Transverse colon (tissue), 4 donors: ENCODE data around the gene ZMYM4. TPM values are rescaled to one million over a fixed set of nuclear protein-coding genes. Genes with fewer than 3 reads are reported as not detected.

Experiments used
- DNase-seq: peaks from one replicate; pipeline ENCODE4 v3.0.0-alpha.2; 2019
- H3K27ac ChIP-seq, 4 donors: fragments of 200-600 bp; sonication (generic); 2 replicates each; pipeline ENCODE4 v1.5.1; 2016 to 2018; ENCODE audit warnings: inconsistent platforms in 4 of 4
- H3K27me3 ChIP-seq: fragments of 200-600 bp; sonication (generic); 2 replicates; pipeline ENCODE4 v1.5.1; 2017; ENCODE audit warnings: inconsistent platforms
- H3K36me3 ChIP-seq, 4 donors: fragments of 200-600 bp; sonication (generic); 2 replicates each; pipeline ENCODE4 v1.5.1; 2017 to 2019; ENCODE audit warnings: inconsistent platforms in 4 of 4
- H3K4me1 ChIP-seq, 4 donors: fragments of 200-600 bp; sonication (generic); 2 replicates each; pipeline ENCODE4 v1.5.1; 2017 to 2020; ENCODE audit warnings: inconsistent platforms in 4 of 4
- H3K4me3 ChIP-seq, 4 donors: fragments of 200-600 bp; sonication (generic); 1 replicate in 1 of 4; 2 replicates in 3 of 4; pipeline versions ENCODE4 v1.5.1 to v1.6.1; 2017 to 2019; ENCODE audit warnings: inconsistent platforms in 4 of 4
- H3K9me3 ChIP-seq, 2 donors: fragments of 200-600 bp; sonication (generic); 2 replicates each; pipeline ENCODE4 v1.5.1; 2017 to 2019; ENCODE audit warnings: inconsistent platforms in 2 of 2
- EP300 ChIP-seq: sonication (generic); formaldehyde crosslinking; IDR thresholded peaks from one replicate; pipeline ENCODE4 v1.6.1; 2017; ENCODE audit warnings: antibody characterized with exemption, low read depth
- POLR2A ChIP-seq: fragments of 450-650 bp; IDR thresholded peaks from one replicate; pipeline ENCODE4 v1.6.1; 2016; ENCODE audit warnings: antibody characterized with exemption, mild to moderate bottlenecking, moderate library complexity
- POLR2AphosphoS5 ChIP-seq, 3 donors: sonication (generic); formaldehyde crosslinking; IDR thresholded peaks; one replicate each; pipeline ENCODE4 v1.6.1; 2016; ENCODE audit warnings: antibody characterized with exemption in 3 of 3
- WGBS, 2 donors: methylation state at CpG; one replicate each; pipeline ENCODE4 v1.1.5; 2018; ENCODE audit warnings: low coverage in 1 of 2; 5-methylcytosine and 5-hydroxymethylcytosine counted together
- in situ Hi-C, 4 donors: fragments of 200-750 bp; cut with MboI; loops; one replicate each; pipeline versions ENCODE4 v1.15.0 to v1.15.1; 2017; ENCODE audit warnings: low sequenced_read_pairs in 3 of 4, low pct_ligation_motif_present in 1 of 4, low pct_unique_long_range_greater_than_20kb in 1 of 4
- intact Hi-C: fragments of 100-400 bp; cut with DNase I; formaldehyde crosslinking; loops from one replicate; pipeline ENCODE4 v1.15.1; 2023; ENCODE audit warnings: low total_unique reads
- total RNA-seq, 4 donors: library from RNA; depleted of rRNA; stranded (reverse); fragments of >200 nt; gene quantifications; one replicate each; pipeline ENCODE4 v1.1.0, GENCODE V29; 2016
- TF ChIP-seq, protein P1 (sequence below), 5 experiments: fragments of 200-600 bp in 3 of 5; fragments of 450-650 bp in 2 of 5; sonication (generic) in 3 of 5; IDR thresholded peaks; 1 replicate in 2 of 5; 2 replicates in 3 of 5; pipeline ENCODE4 v1.5.1; 2016 to 2017; ENCODE audit warnings: antibody characterized with exemption in 5 of 5, inconsistent platforms in 3 of 5, mild to moderate bottlenecking in 2 of 5, moderate library complexity in 1 of 5

ZMYM4 gene
- total RNA-seq, 4 donors from 2014 or later, result 7.9 to 27.9 (median 25.5) TPM

DNA sequence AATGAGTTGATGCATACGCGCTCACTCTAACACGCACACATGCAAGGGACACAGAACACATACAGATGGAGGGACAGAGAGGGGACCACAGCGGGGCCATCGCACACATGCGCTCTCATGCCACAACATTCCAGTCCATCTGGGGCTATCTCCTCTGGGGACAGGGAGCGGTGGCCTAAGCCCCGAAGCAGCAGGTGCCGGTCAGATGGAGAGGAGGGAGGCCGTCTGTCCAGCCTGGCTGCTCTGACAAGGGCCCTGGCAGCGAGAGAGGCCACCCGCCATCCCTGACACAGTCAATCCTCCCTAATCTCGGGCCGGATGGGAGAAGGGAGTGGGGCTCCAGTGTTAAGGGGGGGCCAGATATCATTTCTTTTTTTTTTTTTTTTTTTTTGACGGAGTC is 165.2 kb downstream of the ZMYM4 start:
- WGBS, 2 donors, result 94% methylated on average over 14 of the region's 15 CpGs; no CpG with 5 or more reads in 1 of the 2 donors
- in situ Hi-C loops, result no loop called here
- Histone ChIP-seq H3K27me3 (no peaks in the 10 kb centered on the region), H3K36me3 (peaks cover 0 to 22% (median 8%) of the 10 kb centered on the region in 4 donors), H3K4me1 (no peaks in the 10 kb centered on the region), H3K9me3 (no peaks in the 10 kb centered on the region), H3K4me3 (no peak overlapping the region), H3K27ac (no peak overlapping the region)
- intact Hi-C loops, result no loop called here
- no peak for DNase-seq
- TF ChIP-seq POLR2AphosphoS5 (IDR thresholded peaks at IDR 0.05), result no peak
- TF ChIP-seq, protein P1, sequence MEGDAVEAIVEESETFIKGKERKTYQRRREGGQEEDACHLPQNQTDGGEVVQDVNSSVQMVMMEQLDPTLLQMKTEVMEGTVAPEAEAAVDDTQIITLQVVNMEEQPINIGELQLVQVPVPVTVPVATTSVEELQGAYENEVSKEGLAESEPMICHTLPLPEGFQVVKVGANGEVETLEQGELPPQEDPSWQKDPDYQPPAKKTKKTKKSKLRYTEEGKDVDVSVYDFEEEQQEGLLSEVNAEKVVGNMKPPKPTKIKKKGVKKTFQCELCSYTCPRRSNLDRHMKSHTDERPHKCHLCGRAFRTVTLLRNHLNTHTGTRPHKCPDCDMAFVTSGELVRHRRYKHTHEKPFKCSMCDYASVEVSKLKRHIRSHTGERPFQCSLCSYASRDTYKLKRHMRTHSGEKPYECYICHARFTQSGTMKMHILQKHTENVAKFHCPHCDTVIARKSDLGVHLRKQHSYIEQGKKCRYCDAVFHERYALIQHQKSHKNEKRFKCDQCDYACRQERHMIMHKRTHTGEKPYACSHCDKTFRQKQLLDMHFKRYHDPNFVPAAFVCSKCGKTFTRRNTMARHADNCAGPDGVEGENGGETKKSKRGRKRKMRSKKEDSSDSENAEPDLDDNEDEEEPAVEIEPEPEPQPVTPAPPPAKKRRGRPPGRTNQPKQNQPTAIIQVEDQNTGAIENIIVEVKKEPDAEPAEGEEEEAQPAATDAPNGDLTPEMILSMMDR (IDR thresholded peaks at IDR 0.05), result no peak
- TF ChIP-seq EP300, result no peak
- no peak for TF ChIP-seq POLR2A

DNA sequence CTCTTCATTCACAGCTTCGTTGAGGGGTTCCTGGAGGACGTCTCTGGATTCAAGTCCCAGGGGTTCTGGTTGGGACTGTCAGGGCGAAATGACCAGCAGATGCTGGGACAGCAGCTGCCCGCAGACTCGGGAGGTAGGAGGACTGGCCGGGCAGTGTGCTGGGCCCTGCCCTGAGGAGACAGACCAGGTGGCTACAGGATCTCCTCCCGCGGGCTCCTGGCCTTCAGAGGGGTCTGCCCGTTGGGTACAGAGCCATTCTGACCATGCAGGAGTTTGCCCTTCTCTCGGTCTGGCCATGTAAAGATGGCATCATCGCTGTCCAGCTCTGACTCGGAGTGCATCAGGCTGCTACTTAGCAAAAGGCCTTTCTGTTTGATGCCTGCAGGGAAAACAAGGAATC is 166.2 kb downstream of the ZMYM4 start:
- Histone ChIP-seq H3K9me3 (no peaks in the 10 kb centered on the region), H3K4me1 (no peaks in the 10 kb centered on the region), H3K36me3 (peaks cover 0 to 24% (median 12%) of the 10 kb centered on the region in 4 donors), H3K27ac (no peak overlapping the region), H3K27me3 (no peaks in the 10 kb centered on the region), H3K4me3 (no peak overlapping the region)
- no peak for DNase-seq
- TF ChIP-seq POLR2AphosphoS5 (IDR thresholded peaks at IDR 0.05) (no peak), EP300 (no peak), POLR2A (no peak)
- TF ChIP-seq, protein P1 (IDR thresholded peaks at IDR 0.05), result no peak
- in situ Hi-C loops, result no loop called here
- WGBS, 2 donors, result 95% methylated on average over 12 of the region's 12 CpGs; no CpG with 5 or more reads in 1 of the 2 donors
- intact Hi-C loops, result no loop called here

GRCh38 chr1:35436078-35436477 is 167.6 kb downstream of the ZMYM4 start:
- TF ChIP-seq, protein P1 (IDR thresholded peaks at IDR 0.05), result no peak
- TF ChIP-seq EP300, result no peak
- Histone ChIP-seq H3K27ac (no peak overlapping the region), H3K9me3 (no peaks in the 10 kb centered on the region), H3K4me1 (no peaks in the 10 kb centered on the region), H3K4me3 (no peak overlapping the region), H3K36me3 (peaks cover 0 to 37% (median 15%) of the 10 kb centered on the region in 4 donors), H3K27me3 (no peaks in the 10 kb centered on the region)
- DNase-seq, result no peak
- WGBS, 2 donors, result 40 to 95% methylated on average over 1 to 10 of the region's 10 CpGs
- intact Hi-C loops (no loop called here), in situ Hi-C loops (no loop called here)

DNA sequence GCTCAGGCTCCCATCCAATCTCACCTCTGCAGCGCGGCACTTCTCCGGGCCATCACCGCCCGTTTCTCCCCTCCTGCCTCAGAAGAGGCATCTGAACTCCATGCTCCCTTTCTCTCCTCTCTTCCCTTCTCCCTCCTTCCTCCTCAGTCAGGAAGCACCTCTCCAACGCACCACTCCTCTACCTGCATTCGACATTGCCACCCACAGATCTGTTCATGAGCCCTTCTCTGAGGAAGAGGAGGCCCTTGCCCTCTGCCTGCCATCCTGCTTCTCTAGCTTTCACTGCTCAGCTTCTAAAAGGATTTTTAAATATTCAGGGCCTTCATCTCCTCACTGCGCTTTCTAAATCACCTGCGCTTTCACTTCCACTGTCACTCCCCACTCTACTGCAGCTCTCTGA is 168.7 kb downstream of the ZMYM4 start:
- Histone ChIP-seq H3K27me3 (no peaks in the 10 kb centered on the region), H3K4me1 (no peaks in the 10 kb centered on the region), H3K36me3 (peaks cover 0 to 46% (median 20%) of the 10 kb centered on the region in 4 donors), H3K9me3 (no peaks in the 10 kb centered on the region), H3K4me3 (no peak overlapping the region), H3K27ac (no peak overlapping the region)
- intact Hi-C loops (no loop called here), in situ Hi-C loops (no loop called here)
- no peak for DNase-seq
- TF ChIP-seq EP300 (no peak), POLR2A (no peak), POLR2AphosphoS5 (IDR thresholded peaks at IDR 0.05) (no peak)
- TF ChIP-seq, protein P1 (IDR thresholded peaks at IDR 0.05), result no peak
- 95 to 100% methylated on average over 3 to 9 of the region's 9 CpGs for WGBS, 2 donors
